ENCODE measurements around the gene APOA4.

Gene APOA4

GRCh38 chr11:116776522-116776984 is 46.6 kb downstream of the APOA4 start:
- DNase-seq (ENCODE audit: low read depth) = no peak

- DNase-seq (ENCODE audit: low read depth) = no peak
Observed at GRCh38 chr11:116775975-116776374, 47.1 kb downstream of the APOA4 start.

- no peak for DNase-seq (ENCODE audit: low read depth)
Observed at GRCh38 chr11:116774661-116775060, 48.4 kb downstream of the APOA4 start.

- no peak for DNase-seq (ENCODE audit: low read depth)
Observed at GRCh38 chr11:116773203-116774097, 49.7 kb downstream of the APOA4 start.

- peak; percentile 86 for DNase-seq (ENCODE audit: low read depth)
Observed at GRCh38 chr11:116772443-116773202, 50.5 kb downstream of the APOA4 start, which contains the start of gene BUD13. BUD13 (minus strand) TSS chr11:116772987; CDS start chr11:116772964, 23 bp downstream.

- no peak for DNase-seq (ENCODE audit: low read depth)
Observed at GRCh38 chr11:116771935-116772334, 51.2 kb downstream of the APOA4 start.

Measured in stimulated activated CD8-positive, alpha-beta memory T cell treated with anti-CD3 and anti-CD28 coated beads, Interleukin-7, amount 100 ng/mL, for 24 hours (primary cell).